Measurements from ENCODE around the gene TENT5A.

The TENT5A gene

GRCh38 chr6:81770381-81770780, 17.9 kb upstream of the TENT5A start:
- DNase-seq: no peak

DNA sequence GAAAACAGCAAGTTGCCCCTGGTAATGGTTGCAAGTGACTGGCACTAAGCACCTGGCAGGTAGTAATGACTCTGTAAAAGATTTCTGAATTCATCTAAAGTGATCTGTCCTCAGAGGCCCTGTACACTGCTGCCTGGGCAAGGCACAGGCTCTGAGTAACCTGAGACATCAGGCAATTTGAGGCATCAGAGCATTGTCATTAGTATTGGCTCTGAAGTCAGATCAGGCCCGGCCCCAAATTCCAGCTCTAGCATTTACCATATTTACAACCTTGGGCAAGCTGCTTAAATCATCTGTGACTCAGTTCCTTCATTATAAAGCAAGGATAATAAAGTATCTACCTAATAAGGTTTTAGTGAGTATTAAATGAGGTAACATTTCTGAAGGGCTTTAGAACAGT, 17.3 kb upstream of the TENT5A start:
- no peak for DNase-seq

DNA sequence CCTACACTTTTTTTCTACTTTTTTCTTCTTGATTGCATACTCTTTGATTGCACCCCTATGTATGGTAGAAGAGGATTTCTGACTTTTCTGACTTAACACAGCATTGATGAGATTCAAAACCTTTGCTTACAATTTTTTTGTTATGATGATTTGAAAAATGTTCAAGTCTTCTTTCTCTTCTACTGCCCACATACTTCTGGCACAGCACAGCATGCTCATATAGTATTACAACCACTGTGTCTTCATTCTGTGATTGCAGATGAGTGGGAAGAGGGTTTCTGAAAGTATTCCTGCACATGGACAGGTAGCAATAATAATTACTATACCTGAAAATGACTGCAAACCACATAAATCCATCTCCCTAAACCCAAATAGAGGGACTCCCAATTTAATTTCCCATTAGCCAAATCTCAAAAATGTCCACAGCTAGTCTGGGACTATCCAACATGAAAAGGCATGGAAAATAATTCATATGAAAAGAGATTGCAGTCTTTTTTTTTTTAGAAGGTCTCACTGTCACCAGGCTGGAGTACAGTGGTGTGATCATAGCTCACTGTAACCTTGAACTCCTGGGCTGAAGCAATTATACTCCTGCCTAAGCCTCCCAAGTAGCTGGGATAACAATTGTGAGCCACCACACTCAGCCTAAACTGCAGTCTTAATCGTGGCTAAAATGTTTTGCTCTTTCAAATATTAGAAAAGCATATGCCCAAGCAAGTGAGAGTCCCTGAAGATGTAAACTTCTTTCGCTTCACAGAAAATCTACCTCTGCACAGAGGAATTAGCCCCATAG, 15.9 kb upstream of the TENT5A start:
- DNase-seq: no peak

GRCh38 chr6:81767163-81767891, 14.8 kb upstream of the TENT5A start:
- no peak for DNase-seq

- no peak for DNase-seq
These were observed 14.1 kb upstream of the TENT5A start for GRCh38 chr6:81766482-81767069.

DNA sequence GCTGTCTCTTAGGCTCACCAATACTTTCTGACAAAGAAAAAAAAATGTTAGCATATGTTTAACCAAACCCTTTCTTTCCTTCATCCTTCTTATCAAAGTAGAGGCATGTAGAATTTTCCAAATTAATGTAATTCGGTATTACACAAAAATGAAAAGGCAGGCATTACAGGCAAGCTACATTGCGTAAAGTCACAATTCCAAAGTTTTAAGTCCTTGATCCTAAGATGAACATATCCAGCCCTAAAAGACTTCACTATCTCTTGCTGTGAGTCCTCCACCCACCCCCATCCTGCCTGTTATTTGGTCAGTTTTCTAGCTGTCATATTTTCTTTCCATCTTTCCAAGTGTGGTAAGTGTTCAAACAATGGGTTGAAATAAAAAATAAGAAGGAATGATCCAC, 12.1 kb upstream of the TENT5A start:
- no peak for DNase-seq

GRCh38 chr6:81763968-81764367, 11.5 kb upstream of the TENT5A start:
- no peak for DNase-seq

DNA sequence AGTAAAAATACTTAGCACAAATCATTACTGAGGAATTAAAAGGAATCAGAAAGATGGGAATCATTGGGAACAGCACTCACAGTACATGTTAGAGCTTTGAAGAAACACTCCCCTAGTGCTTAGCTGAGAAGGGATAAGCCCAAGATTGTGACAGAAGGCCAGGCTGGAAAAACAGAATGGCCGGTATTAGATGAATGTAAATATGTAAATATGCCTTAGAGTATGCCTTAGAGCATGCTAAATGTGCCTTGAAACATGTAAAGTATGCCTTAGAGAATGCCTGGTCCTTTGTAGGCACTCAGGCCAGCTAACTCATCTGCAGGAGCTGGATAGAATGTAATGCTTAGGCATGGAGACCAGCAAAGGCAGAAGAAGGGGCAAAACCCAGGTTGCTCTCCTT, 10.6 kb upstream of the TENT5A start:
- no peak for DNase-seq

DNA sequence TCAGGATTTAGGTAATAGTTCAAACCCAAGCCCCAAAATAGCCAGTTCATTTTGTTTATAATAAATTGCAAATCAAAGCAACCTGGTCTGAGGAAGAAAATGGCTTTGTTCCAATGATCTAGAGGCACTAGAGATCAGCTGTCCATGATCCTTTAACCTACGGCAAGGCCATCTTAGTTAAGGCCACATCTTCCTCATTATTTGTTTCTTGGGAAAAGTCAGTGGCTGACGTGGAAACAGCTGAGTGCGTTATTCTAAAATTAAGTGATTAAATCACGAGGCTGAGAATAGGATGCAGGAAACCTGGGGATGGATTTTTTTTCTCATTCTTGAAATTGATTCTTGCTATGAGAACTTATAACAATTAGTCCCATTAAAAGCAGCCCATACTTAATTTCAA, 10.1 kb upstream of the TENT5A start:
- DNase-seq: no peak

GRCh38 chr6:81762132-81762531, 9.7 kb upstream of the TENT5A start:
- DNase-seq: no peak

DNA sequence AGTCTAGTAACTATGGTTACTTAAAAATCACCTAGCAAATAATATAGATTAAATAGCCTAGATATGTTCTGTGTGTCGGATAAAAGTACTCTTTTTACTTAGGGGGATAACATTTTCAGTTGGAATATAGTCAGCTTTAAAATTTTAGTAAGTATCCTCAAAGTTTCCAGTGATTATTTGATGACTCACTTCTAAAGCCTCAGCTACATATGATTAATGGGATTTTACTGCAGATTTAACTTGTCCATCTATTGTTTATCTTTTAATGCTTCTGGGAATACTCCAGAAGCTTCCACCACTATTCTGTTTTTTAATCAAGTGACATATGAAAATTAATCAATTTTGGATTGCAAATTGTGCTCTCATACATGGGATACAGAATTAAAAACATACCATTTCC, 8.7 kb upstream of the TENT5A start:
- no peak for DNase-seq

DNA sequence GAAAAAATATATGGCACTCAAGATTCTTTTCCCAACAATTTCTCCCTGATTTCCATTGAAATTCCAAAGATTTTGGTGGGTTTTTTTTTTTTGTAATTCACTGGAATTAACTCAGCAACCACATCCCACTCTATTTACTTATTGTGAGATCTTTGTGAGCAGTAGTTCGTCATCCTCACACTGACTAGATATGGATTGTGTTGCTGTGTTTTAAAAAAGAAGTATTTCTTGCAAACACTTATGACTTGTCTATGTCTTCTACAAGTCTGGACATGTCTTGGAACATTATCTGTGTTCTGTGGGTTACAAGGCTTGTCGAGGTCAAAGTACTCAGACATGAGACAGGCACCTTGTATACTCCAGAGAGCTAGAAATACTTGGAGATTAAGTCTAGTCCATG, 7.3 kb upstream of the TENT5A start:
- no peak for DNase-seq

DNA sequence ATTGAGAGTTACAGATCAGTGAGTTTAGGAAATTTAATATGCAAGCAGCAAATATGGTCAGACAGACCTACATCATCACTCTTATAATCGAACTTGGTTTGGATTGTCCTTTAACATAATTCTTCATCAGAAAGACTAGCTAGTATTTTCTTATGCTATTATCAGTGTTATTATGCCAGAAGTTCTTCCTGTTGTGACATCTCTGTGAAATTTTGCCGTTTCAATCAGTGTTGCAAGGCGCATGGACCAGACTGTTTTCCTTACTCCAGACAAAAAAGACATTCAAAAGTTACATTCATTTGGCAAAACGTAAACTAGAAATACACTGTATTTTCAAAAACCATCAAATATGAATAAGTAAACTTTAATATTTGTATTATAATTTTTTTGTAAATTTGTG, 5.7 kb upstream of the TENT5A start:
- no peak for DNase-seq

DNA sequence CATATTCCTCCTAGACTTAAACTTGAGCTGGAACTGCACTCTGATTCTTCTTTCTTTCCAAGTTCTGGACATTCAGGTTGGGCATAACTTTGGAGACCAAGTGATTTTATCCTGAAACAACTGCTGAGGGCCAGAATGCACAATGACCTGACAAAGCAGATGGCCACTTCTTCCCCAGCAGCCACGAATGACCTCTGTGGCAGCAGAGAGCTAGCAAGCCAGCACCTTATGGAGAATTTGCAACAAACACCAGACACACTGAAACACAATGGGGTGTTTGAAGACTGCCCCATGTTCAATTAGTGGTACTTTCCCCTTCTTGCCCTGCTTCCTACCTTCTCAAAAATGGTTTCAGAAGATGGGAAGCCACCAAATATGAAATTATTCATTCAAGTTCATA, 4.2 kb upstream of the TENT5A start:
- DNase-seq: no peak

- no peak for DNase-seq
These were observed 3.1 kb upstream of the TENT5A start for GRCh38 chr6:81755551-81755950.

DNA sequence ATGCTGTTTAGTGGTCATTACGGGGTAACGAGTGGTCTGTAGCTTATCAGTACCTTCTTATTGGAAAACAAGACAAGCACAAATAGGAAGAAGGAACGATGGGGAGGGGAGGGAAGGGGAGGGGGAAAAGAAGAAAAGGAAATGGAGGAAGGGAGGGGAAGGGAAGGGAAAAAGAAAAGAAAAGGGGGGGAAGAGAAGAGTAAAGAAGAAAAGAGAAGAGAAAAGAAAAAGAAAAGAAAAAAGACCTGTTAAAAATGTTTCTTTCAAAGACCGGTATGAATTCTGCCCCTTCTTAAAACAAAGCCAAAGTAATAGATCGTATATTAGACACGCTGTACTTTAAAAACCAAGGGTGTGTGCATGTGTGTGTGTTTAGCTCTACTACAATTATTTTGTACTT, 2.4 kb upstream of the TENT5A start:
- no peak for DNase-seq

DNA sequence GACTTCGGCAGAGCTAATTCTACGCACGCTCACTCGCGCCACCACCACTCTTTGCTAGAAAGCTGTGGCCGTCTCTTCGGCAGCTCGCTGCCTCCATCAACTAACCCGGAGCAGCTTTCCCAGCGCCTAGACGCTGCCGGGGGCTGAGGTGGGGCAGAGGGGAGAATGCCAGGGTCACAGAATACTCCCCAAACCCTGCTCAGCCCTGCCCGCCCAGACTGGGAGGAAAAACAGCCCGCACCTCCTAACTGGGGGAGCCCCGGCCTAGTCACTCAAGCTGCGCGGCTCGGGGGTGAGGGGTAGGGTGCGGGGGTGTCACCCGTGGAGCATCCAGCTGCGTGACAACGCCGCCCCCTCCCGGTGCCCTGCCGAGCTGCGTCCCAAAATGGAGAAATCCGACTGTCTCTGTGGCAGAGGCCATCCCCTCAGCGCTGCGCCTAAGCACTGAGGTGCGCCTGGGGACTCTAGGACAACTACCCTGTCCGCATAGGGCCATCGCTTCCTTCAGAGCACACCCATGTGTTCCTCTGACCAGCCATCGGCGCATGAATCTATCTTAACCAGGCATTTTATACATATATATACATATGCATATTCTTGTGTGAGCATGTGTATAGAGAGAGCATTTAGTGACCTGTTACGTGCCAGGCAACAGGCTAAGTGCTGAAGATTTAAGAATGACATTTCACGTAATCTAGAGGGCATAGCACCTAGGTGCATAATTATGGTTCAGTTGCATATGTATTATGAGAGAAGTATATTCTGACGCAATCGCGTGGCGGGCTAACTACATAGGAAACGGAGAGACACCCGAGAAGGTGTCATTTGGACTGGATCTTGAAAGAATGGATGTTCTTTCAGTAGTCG, 1.5 kb upstream of the TENT5A start:
- DNase-seq: peak; percentile 82

GRCh38 chr6:81752921-81753710, 635 bp upstream of the TENT5A start:
- DNase-seq: peak; percentile 64

GRCh38 chr6:81751388-81752083, 945 bp downstream of the TENT5A start:
- DNase-seq: peak; percentile 21

GRCh38 chr6:81750681-81751387, 1.6 kb downstream of the TENT5A start:
- no peak for DNase-seq

DNA sequence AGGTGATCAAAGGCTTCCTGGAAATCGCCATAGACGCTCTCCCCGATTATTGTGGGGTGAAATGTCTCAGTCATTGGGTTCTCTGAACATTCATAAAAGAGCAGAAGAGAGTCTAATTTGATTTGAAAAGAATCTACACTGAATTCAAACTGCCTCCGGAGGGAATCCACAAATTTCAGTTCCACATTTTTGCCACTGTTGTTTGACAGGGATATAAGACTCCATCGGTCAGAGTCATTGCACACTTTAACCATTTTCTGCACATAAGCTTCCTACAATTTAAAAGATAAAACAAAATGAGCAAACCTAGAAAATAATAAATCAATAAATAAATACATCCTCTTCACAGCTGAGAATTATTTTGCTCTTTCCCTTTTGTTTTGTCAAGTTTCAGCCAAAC, 2.3 kb downstream of the TENT5A start:
- no peak for DNase-seq
